ENCODE measurements around the gene ATP11A.

Gene ATP11A

DNA sequence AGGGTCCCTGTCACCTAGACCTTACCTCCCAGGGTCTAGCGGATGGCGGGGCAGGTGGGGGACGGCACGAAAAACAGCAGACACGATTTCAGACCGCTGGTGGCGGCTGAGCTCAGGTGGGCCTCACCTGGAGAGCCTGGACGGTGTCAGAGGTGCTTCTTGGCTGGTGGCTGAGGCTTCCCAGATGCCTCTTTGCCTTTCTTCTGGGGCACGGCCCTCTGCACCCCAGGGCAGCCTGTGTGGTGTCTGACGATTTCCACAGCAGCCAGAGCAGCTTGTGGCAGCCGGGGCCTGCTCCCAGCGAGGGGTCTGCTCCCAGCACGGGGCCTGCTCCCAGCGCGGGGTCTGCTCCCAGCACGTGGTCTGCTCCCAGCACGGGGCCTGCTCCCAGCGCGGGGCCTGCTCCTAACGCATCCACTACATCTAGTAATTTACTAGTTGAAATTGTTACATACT, 66.7 kb downstream of the ATP11A start:
- in situ Hi-C loops (cut with MboI; ENCODE audit: low sequenced_read_pairs), result no loop called here

DNA sequence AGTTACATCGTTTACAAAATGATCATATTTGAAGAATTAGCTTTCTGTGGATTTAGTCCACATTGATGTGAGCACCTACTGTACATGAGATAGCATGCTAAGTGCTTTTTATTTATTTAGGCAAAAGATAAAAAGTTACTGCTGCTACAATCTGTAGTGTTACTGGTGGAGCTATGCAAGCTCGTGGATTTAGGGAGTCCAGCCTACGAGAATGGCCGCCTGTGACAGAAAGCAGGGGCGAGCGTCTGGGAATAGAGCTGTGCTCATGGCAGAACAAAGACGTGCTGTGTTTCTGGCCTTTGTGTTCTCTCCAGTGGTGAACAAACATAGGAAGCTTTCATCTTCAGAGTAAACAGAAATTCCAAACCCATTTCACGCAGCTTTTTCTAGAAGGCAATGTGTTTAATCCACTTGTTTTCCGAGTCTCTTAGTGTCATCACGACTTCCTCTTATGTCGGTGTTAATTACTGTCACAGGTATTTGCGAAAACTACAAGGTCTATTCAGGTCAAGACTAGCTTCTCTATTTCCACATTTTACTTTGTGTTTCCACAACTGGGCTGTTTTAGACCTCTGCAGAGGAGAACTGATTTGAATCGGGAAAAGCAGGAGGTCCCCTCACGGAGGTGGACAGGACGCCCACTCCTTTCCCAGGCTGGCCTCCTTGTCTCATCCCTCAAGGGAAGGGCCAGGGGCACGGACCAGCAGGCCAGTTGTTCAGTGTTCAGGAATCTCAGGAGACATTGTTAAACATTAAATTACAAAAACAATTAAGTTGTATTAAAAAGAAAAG, 67.3 kb downstream of the ATP11A start:
- in situ Hi-C loops (cut with MboI; ENCODE audit: low sequenced_read_pairs), result no loop called here

DNA sequence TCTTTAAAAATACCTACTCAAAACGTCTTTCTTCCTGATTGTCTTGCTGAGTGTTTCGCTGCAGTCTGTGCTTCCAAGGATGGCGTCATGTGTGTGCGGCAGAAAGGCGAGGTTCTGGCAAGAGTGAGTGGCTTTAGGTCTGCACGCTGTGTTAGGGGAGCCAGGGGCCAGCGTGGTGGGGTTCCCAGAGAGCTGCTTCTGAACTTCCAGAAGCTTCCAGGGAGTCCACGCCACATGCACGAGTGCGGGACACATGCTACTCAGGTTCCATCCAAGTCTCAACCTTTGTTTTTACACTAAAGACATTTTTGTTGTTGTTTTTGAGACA, 67.9 kb downstream of the ATP11A start:
- in situ Hi-C loops (cut with MboI; ENCODE audit: low sequenced_read_pairs), result no loop called here

DNA sequence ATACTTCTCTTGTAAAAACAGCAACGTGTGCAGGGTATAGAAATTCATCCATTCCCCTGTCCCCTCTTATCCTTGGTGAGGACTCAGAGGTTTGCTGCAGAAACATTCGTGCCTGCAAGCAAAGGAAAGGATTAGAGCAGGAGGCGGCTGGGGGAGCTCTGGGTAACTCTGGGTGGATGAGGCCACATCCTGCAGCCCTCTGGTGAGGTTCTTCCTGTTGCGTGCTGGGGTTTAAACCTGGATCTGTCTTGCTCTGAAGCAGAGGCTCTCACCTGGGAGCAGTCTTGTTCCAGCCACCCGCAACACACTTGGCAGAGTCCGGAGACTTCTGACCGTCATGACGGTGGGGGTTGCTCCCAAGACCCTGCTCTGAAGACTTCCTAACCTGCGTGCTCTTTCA, 69.2 kb downstream of the ATP11A start:
- in situ Hi-C loops (cut with MboI; ENCODE audit: low sequenced_read_pairs), result no loop called here

DNA sequence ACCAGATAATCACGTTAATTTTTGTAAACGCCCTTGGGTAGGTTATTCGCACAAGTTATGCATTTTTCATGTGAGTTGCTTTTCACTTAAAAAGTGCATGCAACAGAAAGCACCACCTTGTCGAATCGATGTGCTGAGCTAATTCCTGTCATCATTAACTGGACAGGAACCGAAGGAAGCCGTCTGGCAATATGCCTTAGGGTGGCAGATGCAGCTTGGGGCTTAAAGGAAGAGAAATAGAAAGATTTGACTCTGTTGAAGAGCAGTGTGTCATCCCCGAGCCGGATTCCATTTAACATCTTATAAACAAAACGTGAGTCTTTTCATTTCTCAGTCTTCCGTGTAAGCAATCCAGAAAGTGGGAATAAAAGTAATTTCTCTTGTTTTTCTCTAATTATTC, 70.0 kb downstream of the ATP11A start:
- in situ Hi-C loops (cut with MboI; ENCODE audit: low sequenced_read_pairs), result no loop called here

DNA sequence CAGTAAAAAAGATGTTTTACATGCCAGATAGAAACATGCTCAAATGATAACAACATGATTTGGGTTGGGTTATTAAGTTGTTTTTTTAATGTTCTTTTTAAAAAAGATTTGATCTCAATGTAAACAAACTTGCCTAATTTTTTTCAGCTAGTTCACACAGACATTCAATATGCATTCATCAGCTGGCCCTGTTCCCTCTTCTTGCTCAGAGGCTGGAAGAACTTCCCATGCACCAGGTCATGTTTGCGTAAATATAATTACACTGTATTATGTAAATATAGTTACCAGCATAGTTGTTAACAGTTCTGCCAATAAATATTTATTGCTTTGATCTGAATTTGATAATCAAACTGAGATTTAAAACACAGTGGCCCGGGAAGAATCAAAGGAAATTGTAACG, 70.6 kb downstream of the ATP11A start:
- in situ Hi-C loops (cut with MboI; ENCODE audit: low sequenced_read_pairs), result no loop called here

DNA sequence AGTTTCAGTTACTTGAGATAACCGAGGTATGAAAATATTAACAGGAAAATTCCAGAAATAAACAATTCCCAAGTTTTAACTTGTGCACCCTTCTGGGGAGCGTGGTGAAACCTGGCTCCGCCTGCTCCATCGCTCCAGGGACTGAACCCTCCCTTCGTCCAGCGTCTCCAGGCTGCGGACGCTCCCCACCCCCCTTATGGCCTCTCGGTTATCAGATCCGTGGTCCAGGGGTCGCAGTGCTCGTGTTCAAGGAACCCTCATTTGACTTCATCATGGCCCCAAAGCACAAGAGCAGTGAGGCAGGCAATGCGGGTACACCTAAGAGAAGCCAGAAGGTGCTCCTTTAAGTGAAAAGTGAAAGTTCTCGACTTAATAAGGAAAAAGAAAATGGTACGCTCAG, 71.1 kb downstream of the ATP11A start:
- in situ Hi-C loops (cut with MboI; ENCODE audit: low sequenced_read_pairs), result no loop called here

DNA sequence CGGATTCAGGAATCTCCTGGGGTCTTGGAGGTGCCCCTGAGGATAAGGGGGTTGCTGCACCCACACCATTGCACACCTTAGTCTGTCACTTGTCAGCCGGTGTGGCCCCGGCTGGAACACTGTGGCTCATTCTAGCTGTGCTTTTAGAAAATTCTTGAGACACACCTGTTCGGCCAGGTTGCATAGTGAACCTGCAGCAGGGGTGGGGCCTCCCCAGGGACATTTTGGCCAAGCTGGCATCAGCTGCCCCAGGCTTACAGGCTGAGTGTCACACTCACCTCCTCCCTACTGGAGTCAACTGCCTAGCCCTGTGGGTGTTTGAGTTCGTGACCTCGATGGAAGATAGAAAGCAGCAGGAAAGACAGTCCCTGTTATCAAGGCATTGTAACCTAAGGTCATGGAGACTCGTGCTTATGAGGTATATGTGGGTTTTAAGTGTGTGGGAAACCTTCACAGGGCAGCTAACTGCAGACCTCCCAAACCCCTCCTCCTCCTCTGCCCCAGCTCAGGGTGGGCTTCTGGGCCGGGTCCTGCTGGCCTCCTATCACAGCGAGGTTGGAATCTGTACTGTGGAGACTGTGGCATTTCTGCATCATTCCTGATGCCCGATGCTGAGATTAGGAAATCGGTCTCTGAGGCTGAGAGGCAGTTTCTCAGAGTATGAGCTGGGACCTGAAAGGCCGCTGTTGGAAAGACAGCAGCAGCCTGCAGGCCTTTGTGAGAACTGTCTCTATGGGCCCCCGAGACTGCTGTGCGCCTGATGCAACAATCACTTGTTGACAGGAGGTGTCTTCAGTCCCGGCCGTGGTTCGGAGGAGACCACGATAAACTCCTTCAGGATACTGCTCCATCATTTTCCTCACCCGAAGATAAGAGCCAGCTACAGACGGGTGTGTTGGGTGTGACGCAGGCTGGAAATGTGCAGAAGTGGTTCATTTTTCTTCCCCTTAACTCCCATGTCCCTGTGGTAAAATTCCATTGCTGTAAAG, 72.2 kb downstream of the ATP11A start:
- in situ Hi-C loops (cut with MboI; ENCODE audit: low sequenced_read_pairs), result no loop called here

DNA sequence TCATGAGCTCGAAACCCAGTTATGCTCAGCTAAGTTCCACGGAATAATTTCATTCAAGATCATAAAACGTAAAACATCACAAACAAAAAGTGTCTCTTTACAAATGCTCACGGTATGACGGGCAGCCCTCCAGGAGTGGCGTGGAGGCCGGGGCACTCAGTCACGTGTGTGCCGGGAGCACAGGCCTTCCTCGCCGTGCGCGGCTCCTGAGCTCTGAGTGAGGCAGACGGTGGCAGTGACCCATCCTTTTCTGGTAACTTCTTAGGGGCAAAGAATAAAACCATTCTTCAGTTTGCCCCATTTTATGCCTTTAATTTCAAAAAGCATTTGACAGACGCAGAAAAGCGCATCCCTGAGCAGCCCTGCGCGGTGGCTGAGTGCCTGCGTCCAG, 72.8 kb downstream of the ATP11A start:
- in situ Hi-C loops (cut with MboI; ENCODE audit: low sequenced_read_pairs), result no loop called here

DNA sequence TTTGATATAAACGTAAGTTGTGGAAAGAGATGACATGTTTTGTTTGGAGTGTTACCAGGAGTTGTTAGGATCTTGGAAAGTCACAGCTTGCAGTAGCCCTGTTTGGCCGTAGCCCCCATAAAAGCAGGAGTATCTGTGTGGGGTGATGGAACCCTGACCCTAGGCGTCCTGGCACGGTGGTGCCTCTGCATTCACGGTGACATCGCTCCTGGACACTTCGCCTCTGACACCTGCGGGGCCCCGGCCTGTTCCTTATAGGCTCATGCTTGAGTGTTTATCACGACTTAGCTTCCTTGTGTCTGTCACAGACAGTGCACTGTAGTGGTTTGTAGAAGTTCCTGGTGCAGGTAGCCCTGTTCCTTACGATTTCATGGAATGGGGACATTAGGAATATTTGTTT, 74.2 kb downstream of the ATP11A start:
- in situ Hi-C loops (cut with MboI; ENCODE audit: low sequenced_read_pairs), result no loop called here

DNA sequence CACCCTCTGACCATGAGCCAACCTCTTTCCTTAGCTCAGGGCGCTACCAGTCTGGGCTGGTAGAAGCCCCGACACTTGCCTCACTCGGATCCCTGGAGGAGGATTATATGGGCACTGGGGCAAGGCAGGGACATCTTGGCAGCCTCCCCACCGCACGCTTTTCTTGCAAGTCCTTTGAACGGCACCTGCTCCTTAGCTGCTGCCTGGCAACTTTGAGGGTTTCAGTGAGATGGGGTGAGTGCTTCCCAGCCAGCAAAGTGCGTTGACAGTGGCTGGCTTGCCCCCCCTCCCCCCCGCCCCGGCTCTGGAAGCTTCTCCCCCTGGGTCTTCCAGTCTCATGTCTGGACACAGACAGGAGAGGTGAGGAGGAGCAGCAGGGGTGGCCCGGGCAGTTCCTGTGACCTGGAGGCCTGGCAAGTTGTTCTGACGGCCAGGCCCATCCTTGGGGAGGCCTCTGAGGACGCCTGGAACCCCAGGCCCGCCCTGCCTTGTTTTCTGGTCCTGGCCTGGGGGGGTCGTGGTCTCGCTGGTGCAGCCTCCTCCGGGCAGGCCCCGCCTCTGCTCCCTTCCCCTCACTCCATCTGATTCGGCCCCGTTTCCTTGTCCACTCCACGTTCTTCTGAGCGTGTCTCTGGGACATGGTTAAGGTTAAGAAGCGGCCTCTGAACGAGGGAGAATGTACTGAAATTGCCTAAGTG, 75.2 kb downstream of the ATP11A start:
- in situ Hi-C loops (cut with MboI; ENCODE audit: low sequenced_read_pairs), result no loop called here

DNA sequence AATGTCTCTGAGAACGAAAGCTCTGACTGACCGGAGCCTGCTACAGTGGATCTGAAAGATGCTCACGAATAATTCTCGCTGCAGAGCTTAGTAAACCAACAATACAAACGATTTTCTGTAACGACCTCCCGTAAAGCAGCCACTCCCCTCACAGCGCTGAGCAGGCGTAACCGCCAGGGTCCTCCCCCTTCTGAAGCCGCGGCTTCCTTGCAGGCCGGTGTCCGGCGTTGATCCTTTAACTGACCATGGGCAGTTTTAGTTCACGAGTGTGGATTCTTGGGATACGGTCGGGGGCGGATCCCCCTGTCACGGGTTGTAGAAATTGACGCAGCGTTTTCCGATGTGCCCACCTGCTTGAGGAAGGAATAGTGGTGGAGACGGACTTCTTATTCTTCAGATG, 75.9 kb downstream of the ATP11A start:
- in situ Hi-C loops (cut with MboI; ENCODE audit: low sequenced_read_pairs), result no loop called here

DNA sequence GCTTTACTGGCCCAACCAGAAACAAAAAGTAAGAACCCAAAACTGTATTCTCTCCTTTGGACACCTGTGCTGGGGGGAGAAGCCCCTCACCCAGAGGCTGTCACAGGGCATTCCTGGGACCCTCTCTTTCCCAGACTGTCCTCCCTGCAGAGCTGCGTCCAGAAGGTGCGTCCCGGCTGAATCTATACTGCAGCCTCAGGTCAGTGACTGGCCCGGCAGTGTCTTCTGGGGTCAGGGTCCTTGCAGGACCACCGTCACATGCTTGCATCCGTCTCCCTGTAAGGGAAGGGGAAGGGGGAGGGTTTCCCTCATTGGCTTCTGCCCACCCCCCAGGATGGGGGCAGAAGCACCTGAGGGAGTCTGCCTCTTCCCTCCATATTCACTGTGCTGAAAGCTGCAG, 76.5 kb downstream of the ATP11A start:
- in situ Hi-C loops (cut with MboI; ENCODE audit: low sequenced_read_pairs), result no loop called here

DNA sequence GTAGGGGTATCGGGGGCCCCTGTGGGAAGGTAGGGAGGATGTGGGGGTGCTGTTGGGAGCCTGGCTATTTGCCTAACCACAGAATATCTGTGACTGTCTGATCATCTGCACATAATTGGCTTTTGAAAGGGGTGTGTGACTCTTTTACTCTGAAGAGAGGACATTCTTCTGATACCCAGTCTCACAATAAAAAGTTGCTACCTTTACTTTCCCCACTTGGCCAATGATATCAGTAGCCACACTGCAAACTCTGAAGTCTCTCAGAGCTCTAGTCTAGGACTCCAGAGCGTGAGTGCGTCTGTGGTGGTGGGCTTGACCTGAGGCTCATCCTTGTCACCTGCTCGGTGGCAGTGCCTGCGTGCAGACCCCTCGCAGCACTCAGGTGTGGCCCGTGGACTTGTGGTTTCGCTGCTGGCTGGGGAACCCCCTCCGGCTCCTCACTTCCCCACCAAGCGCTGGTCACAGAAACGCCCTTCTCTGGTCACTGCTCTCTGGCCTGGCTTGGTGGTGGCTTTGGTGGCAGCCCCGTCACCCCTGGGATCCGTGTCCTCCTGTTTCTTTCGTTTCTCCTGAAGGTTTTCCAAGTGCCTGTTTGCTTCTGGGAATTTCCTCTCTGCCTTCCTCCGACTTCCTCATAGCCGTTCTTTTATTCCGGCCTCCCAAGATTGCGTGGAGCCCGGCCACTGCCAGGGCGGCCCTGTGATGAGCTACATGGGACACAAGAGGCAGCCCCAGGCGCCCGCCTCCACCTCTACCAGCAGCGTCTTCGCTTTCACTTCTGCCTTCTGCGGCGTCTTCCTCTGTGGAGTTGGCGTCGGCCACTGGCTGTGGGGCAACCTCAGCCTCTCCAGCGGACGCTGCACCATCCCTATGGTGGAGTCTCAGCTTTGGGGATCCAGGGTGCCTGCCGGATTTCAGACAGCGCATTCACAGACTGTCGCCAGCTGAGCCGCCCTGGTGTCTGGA, 78.0 kb downstream of the ATP11A start:
- in situ Hi-C loops (cut with MboI; ENCODE audit: low sequenced_read_pairs), result no loop called here

DNA sequence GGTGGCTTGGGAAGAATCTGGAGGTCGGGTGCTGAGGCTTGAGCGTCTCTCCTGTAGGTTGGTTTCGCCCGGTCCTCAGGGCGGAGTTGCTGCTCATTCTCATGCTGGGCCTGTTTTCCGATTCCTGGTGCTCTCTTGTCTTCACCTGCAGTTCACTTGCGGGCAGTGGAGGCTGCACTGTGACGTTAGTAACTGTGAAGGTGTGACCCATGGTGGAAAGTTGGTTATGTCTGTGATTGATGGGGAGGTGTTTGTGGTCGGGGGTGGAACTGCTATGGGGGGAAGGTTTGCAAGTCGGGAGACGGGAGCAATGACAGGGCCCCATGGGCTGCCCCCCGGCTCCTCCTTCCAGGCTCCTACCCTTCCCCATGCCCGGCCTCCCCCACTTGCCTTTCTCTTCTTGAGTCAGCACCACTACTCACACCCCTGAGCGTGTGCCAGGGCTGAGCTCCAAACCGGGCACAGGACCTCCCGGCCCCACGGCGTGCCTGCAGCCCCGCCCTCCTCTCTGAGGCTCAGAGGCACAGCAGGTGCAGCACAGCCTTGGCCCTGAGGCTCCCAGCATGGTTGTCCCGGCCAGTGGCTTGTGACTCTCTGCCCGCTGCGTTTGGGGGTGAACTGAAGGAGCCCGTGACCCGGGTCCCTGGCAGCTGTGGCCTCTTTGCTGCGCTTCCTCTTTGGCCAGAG, 79.1 kb downstream of the ATP11A start:
- in situ Hi-C loops (cut with MboI; ENCODE audit: low sequenced_read_pairs), result no loop called here

DNA sequence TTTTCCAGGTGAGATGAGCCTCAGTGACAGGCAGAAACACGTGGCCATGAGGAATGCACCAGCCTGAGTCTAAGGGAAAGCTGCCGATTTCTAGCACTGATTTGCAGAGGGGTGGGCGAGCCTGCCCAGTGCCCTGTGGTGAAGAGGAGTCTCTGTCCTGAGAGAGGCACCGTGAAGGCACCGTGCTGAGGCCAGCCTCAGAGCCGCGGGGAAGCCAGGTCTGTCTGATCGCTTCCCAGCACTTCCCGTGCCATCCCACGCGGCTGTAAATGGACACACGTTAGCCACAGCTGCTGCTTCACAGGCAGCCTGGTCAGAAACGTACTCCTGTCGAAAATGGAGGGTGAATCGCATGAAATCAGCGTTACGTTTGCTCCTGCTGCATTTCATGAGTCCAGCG, 79.8 kb downstream of the ATP11A start:
- in situ Hi-C loops (cut with MboI; ENCODE audit: low sequenced_read_pairs), result no loop called here

DNA sequence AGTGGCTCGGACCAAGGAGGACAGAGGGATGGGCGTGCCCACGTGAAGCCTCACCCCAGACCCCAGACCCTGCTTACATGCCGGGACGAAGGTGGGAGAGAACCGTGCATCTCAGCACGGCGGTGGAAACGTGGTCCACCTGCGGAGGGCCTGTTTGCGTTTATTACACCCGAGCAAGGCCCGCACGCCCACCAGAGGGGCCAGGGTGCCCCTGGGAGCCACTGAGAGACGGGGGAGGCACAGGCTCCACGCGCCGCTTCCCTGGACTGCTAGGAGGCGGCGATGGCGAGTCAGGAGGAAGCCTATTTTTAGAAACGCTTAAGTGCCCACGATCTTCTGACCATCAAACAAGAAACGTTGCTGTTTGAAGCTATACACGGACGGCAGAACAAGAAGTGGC, 80.7 kb downstream of the ATP11A start:
- in situ Hi-C loops (cut with MboI; ENCODE audit: low sequenced_read_pairs), result no loop called here

DNA sequence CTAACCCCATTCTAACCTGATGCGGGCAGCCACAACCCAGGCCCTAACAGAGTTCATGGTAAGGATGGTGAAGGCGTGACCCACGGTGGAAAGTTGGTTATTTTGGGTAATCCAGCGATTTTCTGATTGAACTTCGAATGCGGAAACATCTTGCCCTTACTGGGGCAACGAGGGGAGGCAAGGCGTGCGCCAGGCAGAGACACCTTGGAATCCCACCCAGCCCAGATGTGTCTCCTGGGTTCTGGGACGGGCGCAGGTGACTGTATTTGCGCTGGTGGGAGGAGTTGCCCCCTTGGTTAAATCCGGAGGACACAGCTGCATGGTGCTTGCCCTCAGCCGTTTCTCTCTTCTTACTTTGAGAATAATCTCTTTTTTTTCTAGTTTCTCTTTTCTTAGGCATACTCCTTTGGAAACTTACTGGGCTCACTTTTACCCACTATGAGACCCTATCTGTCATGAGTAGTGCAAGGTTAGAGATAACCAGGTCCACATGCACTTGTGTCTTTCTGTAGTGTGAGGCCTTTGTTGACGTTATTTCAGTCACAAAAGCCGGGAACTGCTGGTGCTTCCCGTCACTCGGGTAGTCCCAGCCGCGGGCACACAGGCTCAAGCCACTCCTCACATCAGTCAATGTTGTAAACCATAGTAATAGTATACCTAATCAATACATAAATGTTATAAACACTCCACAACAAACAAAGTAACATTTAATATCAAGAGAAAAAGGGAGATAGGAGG, 81.5 kb downstream of the ATP11A start:
- in situ Hi-C loops (cut with MboI; ENCODE audit: low sequenced_read_pairs), result no loop called here

DNA sequence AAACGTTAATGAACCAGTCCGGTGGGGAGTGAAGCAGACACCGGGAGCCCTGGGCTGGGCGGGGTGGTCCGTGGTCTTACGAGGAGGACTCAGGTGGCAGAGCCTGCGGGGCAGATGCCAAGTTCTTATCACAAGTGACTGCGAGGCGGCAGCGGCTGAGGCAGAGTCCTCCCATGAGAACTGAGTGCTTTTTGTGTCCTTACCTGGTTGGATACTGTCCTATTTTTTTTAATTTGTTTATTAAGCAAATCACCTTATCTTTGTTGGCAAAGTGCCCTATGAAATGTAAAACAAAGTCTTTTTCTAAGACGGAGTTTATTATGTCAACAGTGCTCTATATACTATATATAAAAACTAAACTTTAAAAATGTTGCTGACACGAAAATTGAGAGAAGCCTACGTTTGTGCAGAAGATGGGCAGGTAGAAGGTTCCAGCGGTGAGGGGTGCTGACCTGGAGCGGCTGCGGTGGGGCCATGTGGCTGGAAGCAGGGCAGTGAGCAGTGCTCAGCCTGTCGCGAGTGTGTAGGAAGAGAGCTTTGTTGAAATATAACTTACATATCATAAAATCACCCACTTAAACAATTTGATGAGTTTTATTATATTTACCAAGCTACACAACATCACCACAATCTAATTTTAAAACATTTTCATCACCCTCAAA, 82.2 kb downstream of the ATP11A start:
- in situ Hi-C loops (cut with MboI; ENCODE audit: low sequenced_read_pairs), result no loop called here
